ENCODE measurements around the gene UNC5A.

GRCh38 chr5:176878463-176878862, 68.1 kb downstream of the UNC5A start:
- TF ChIP-seq CTCF (IDR thresholded peaks at IDR 0.05) (no peak), POLR2A (IDR thresholded peaks at IDR 0.05) (no peak)

Measured in heart left ventricle (tissue), 13 donors.